RCC 7860 (cell line): ENCODE measurements around the gene CYP26A1.

ENCODE experiments used
- DNase-seq: peaks from one replicate; pipeline ENCODE4 v3.0.0-alpha.2; 2015; ENCODE audit warnings: low spot score
- FAIRE-seq: peaks from 2 replicates; lab custom pipeline; 2012; peaks lifted over from hg19 to GRCh38; lab: Jason Lieb, UNC

The CYP26A1 gene

DNA sequence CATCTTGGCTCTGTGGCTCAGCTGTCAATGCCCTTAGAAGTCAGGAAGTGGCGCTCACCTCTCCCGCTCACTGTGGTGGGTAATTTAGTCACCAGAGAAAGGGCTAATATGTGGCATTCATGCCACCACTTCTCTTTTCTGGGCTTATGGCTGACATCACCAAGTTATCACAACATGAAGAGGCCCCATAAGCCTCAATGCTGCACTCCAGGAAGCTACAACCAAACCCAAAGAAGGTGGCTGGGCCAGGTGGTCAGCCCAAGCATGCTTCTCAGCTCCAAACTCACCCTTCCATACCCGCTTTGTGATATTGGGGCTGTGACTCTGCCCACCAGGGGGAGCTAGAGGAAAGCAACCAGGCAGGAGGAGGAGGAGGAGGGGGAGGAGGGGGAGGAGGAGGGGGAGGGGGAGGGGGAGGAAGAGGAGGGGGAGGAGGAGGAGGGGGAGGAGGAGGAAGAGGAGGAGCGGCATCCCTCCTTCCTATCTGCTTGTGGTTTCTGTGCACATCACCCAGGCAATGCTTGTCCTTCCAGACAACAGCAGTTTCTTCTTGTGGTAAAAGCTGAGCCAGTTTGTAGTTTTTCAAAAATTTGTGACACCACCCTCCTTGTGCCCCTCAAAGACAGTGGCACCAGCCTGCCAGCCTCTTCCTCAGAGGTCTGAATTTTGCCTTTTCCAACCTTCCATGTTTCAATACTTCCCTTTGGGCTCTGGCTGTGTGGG lies 42.1 kb downstream of the CYP26A1 start:
- no peak for FAIRE-seq
- no peak for DNase-seq

DNA sequence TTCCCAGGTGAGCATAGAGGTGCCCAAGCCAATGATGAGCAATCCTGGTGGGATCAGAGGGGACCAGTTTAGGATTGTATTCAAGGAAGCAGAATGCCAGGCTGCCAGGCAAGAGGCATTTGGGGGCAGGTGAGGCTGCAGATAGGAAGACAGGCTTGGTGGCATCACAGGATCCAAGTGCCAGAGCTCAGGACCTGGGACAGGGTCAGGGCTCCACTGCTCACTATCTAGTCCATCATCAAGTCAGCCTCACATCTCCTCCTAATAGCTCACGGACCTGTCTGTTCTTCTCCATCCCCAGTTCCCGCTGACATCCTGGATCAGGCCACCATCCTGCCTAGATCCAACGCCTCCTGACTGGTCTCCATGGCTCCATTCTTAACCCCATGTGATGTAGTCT lies 47.6 kb downstream of the CYP26A1 start:
- no peak for DNase-seq
- FAIRE-seq = no peak

DNA sequence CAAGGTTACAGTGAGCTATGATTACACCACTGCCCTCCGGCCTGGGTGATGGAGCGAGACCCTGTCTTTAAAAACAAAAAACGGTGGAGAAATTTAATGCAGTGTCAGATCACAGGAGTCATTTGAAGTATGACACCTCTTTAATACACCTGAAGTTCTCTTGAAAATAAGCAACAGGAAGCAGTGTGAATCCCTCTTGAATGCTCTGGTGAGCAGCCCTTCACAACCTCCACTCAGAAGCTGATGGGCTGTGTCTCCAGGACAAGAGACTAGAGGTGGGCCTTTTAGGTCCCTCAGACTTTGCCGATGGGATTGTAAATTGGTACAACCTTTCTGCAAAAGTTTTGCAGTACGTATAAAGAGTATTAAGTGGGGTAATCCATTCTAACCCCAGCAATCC lies 50.1 kb downstream of the CYP26A1 start:
- FAIRE-seq (no peak), DNase-seq (no peak)

DNA sequence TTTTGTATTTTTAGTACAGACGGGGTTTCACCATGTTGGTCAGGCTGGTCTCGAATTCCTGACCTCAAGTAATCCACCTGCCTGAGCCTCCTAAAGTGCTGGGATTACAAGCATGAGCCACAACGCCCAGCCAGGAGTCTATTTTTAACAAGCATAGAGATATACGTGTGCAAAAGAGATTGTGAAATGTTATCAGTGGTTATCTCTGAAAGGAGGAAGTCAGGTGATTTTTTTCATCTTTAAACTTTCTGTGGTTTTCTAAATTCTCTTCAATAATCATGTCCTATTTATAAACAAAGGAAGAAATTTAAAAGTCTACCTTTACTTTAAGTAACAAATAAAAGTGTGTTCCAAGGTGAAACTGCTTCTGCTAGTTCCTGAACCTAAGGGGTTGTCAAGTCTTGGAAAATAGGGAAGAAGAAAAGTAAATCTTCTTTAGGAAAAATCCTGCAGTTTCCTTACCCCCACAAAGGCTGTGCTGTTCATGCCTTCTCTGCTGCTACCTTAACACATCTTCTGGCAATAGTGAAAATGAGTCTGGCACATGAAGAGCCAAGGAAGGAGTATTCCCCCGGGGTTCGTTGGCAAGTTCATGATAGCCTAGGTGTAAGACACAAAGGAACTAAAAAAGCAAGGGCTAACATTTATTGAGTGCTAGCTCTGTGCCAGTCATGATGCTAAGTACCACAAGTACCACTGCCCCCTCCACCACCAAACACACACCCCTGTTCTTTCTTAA lies 51.1 kb downstream of the CYP26A1 start:
- FAIRE-seq (no peak), DNase-seq (no peak)

DNA sequence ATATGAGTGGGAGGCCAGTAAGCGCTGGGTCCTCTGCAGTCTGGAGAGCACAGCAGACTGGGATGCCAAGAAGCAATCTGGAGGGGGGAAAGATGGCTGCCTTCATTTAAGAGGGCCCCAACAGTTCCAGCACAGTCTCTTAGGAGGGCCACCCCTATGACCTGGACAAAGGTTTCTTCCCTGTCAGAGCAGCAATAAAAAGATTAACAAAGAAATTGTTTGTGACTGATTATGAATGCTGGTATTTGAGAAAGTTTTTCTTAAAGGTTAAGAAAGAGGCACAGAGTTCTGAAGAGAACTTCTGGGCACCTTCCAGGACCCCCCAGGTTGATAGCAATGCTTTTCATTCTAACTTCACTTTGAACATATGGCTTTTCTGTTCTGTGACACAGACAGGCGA lies 52.3 kb downstream of the CYP26A1 start:
- FAIRE-seq = no peak

DNA sequence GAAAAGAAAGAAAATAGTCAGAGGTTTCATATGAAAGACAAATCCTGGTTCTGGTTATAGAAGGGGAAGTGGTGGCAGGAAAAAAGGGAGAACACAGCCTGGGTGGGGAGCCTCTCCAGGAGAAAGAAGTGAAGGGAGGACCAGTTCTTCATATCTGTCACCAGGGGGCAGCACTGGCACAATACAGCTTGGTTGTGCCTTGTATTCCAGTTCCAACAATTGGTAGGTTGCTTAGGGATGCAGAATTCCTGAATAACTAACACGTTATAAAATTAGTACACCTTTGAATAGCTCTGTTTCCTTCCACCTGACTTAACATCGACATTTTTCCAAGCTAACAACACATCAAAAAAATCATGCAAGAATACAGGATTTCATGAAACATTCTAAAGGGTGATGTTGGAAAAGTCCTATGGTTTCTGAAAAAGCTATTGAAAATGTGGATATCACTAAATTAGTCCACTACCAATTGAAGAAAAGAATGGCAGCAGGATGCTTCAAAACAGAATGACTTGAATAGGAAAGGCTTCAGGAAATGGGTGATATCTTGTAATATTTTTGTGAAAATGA lies 52.9 kb downstream of the CYP26A1 start:
- DNase-seq (no peak), FAIRE-seq (no peak)

More for the DNA sequence above, 52.3 kb downstream of the CYP26A1 start:
- DNase-seq = no peak
